Sigmoid colon (tissue), 3 donors: ENCODE measurements around the gene IL17RA.

Experiments
- CTCF ChIP-seq, 4 experiments: fragments of 450-650 bp in 3 of 4; fragments of 200-600 bp in 1 of 4; IDR thresholded peaks; one replicate each; pipeline ENCODE4 v1.5.1; 2016 to 2019; ENCODE audit warnings: antibody characterized with exemption in 4 of 4, mild to moderate bottlenecking in 3 of 4, moderate library complexity in 2 of 4
- POLR2A ChIP-seq, 2 donors: fragments of 450-650 bp; IDR thresholded peaks; one replicate each; pipeline ENCODE4 v1.6.1; 2016; ENCODE audit warnings: antibody characterized with exemption in 2 of 2, mild to moderate bottlenecking in 2 of 2, moderate library complexity in 2 of 2

GRCh38 chr22:17108256-17109112, 23.7 kb downstream of the IL17RA start:
- no peak for TF ChIP-seq CTCF (IDR thresholded peaks at IDR 0.05)
- no peak for TF ChIP-seq POLR2A (IDR thresholded peaks at IDR 0.05)
